Fibroblast of mammary gland (primary cell): ENCODE data around the gene MET.
"Not testable (repeated sequence)": the region's sequence is repeated elsewhere in the genome, so short reads cannot be mapped to it uniquely, and the experiment has no call there.

Experiments used
- DNase-seq: peaks from one replicate; pipeline ENCODE4 v3.0.0-alpha.2; 2010; ENCODE audit warnings: low read depth
- H3K4me3 ChIP-seq: 2 replicates; pipeline ENCODE4 v1.5.1; 2011; ENCODE audit warnings: low read depth, mild to moderate bottlenecking, low read length, moderate library complexity; ENCODE audit not compliant: control insufficient read depth
- TF ChIP-seq, protein P1 (sequence below): conservative IDR thresholded peaks from 2 replicates; pipeline ENCODE4 v1.5.1; 2011; ENCODE audit warnings: low read depth, low read length, inconsistent platforms; ENCODE audit not compliant: control insufficient read depth, insufficient read depth

The MET gene

GRCh38 chr7:116647861-116648260 lies 24.1 kb upstream of the MET start:
- no peak overlapping the region for H3K4me3 ChIP-seq
- TF ChIP-seq, protein P1, sequence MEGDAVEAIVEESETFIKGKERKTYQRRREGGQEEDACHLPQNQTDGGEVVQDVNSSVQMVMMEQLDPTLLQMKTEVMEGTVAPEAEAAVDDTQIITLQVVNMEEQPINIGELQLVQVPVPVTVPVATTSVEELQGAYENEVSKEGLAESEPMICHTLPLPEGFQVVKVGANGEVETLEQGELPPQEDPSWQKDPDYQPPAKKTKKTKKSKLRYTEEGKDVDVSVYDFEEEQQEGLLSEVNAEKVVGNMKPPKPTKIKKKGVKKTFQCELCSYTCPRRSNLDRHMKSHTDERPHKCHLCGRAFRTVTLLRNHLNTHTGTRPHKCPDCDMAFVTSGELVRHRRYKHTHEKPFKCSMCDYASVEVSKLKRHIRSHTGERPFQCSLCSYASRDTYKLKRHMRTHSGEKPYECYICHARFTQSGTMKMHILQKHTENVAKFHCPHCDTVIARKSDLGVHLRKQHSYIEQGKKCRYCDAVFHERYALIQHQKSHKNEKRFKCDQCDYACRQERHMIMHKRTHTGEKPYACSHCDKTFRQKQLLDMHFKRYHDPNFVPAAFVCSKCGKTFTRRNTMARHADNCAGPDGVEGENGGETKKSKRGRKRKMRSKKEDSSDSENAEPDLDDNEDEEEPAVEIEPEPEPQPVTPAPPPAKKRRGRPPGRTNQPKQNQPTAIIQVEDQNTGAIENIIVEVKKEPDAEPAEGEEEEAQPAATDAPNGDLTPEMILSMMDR, result no peak
- no peak for DNase-seq

GRCh38 chr7:116650436-116650835 lies 21.6 kb upstream of the MET start:
- TF ChIP-seq, protein P1, result no peak
- DNase-seq, result no peak
- no peak overlapping the region for H3K4me3 ChIP-seq

- TF ChIP-seq, protein P1, result no peak
- no peak overlapping the region for H3K4me3 ChIP-seq
- peak; percentile 60 for DNase-seq
Measured at GRCh38 chr7:116652793-116653192, 19.2 kb upstream of the MET start.

DNA sequence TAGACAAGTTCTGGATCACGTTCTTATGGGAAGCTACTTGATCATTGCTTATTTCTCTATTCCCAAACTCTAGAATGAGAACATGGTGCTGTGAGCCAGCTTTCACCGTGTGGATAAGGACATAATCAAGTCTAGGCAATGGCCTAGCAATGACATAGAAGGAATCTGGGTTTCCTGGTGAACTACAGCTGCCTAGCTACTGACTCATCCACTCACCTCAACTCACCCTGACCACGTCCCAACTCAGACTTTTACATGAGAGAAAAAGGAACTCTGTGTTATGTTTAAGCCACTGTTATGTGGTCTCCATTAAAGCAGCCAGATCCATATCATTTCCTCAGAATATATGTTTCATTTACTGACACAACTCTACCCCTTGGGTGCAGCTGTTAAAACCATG lies 18.8 kb upstream of the MET start:
- DNase-seq, result peak; percentile 69
- H3K4me3 ChIP-seq, result no peak overlapping the region
- TF ChIP-seq, protein P1, result no peak

- DNase-seq, result no peak
- TF ChIP-seq, protein P1, result no peak
- no peak overlapping the region for H3K4me3 ChIP-seq
Measured at GRCh38 chr7:116653646-116654045, 18.4 kb upstream of the MET start.

- not testable (repeated sequence) for H3K4me3 ChIP-seq, DNase-seq
Measured at GRCh38 chr7:116659248-116659647, 12.7 kb upstream of the MET start.

GRCh38 chr7:116661865-116662264 lies 10.1 kb upstream of the MET start:
- no peak overlapping the region for H3K4me3 ChIP-seq
- TF ChIP-seq, protein P1, result no peak
- no peak for DNase-seq
